ENCODE results near the gene AQP11. TPM values are rescaled to one million over a fixed set of nuclear protein-coding genes. Genes with fewer than 3 reads are reported as not detected.

AQP11 gene
- total and polyA plus RNA-seq, 2 of the 4 experiments (the other 2 are of a cell fraction) = 1.1 TPM

DNA sequence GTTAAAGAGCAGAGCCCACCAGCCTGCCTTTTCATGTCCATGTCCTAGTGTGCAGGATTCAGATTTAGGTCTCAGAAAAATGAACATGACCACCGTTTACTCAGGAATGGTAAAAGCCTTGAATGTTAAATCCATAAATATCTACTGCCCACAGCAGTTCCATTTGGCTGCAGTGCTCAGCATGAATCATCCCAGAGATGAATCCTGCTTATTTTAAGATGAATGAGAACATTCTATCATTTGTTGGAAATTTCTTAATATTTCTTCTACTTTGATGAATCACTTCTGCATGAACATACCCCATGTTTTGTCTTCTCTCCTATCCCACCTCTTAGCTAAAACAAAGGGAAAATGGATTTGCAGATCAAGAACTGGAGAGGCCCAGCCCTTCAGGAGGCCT, 47.5 kb upstream of the AQP11 start:
- H2BK15ac ChIP-seq (ENCODE audit: low read depth, low read length) = no peak overlapping the region
- in situ Hi-C loops (cut with MboI; ENCODE audit: low sequenced_read_pairs) (no loop called here), dilution Hi-C loops (cut with HindIII; ENCODE audit: low sequenced_read_pairs, unreplicated experiment) (no loop called here), intact Hi-C loops (cut with micrococcal nuclease) (loop anchor here (10.0 kb wide), 1 partner anchor 497 kb away; no protein-coding TSS in a partner anchor)
- no peak overlapping the region for H3K9ac ChIP-seq (ENCODE audit: low read depth, low read length)
- ATAC-seq (ENCODE audit: low read depth) = peak; percentile 91
- TF ChIP-seq MAFK (IDR thresholded peaks at IDR 0.05; ENCODE audit: low read depth, low read length) (no peak), CHD1 (IDR thresholded peaks at IDR 0.05; ENCODE audit: low read depth, low read length) (no peak), SMC3 (IDR thresholded peaks at IDR 0.05; ENCODE audit: low read depth, low read length) (no peak), RCOR1 (IDR thresholded peaks at IDR 0.05; ENCODE audit: insufficient replicate concordance, low read length) (no peak), RFX5 (IDR thresholded peaks at IDR 0.05; ENCODE audit: low read depth, low read length) (no peak), POLR2A (IDR thresholded peaks at IDR 0.05; ENCODE audit: low read depth, low read length) (no peak), BHLHE40 (IDR thresholded peaks at IDR 0.05; ENCODE audit: low read depth, low read length) (no peak), RAD21 (IDR thresholded peaks at IDR 0.05; ENCODE audit: low read length) (no peak)
- TF ChIP-seq, protein P1, sequence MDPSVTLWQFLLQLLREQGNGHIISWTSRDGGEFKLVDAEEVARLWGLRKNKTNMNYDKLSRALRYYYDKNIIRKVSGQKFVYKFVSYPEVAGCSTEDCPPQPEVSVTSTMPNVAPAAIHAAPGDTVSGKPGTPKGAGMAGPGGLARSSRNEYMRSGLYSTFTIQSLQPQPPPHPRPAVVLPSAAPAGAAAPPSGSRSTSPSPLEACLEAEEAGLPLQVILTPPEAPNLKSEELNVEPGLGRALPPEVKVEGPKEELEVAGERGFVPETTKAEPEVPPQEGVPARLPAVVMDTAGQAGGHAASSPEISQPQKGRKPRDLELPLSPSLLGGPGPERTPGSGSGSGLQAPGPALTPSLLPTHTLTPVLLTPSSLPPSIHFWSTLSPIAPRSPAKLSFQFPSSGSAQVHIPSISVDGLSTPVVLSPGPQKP (IDR thresholded peaks at IDR 0.05; ENCODE audit: borderline replicate concordance, low read depth, low read length) = no peak
- no peak overlapping the region for H3K4me3 ChIP-seq (ENCODE audit: insufficient read depth, low read depth, low read length)
- H3K18ac ChIP-seq (ENCODE audit: low read depth, low read length) = no peak overlapping the region
- ChIA-PET POLR2A (ENCODE audit: unreplicated experiment) (interaction anchor here (0.7 kb wide), 1 partner anchor 148 kb away, joined by 22 read pairs; no protein-coding TSS in a partner anchor), CTCF (interaction anchor here (0.6 to 1.8 kb wide), 3 partner anchors 347 to 442 kb away, joined by 3 to 6 read pairs (median 4); partner anchors contain the start of gene MYO7A)
- H3K79me1 ChIP-seq (ENCODE audit: low read depth in 1 of 2, low read length in 2 of 2) = no peaks in the 10 kb centered on the region
- H2BK5ac ChIP-seq (ENCODE audit: low read depth, low read length, poor library complexity, severe bottlenecking) = no peak overlapping the region
- H3K23ac ChIP-seq (ENCODE audit: low read depth, low read length) = no peak overlapping the region
- no peaks in the 10 kb centered on the region for H3K36me3 ChIP-seq (ENCODE audit: control insufficient read depth, insufficient read depth, low read length)
- 0 out of 2 replicates have a peak, but pooled peaks cover 3% of the 10 kb centered on the region for H3K9me1 ChIP-seq (ENCODE audit: insufficient read depth, low read length)
- H4K20me1 ChIP-seq (ENCODE audit: insufficient read depth, low read length) = no peaks in the 10 kb centered on the region
- DNase-seq = peak; percentile 78
- no peaks in the 10 kb centered on the region for H3K27me3 ChIP-seq (ENCODE audit: control insufficient read depth, insufficient read depth, low read length)
- no peak overlapping the region for H4K8ac ChIP-seq (ENCODE audit: low read depth in 2 of 2, low read length in 2 of 2)
- H3K27ac ChIP-seq (ENCODE audit: insufficient read depth, low read length) = no peak overlapping the region
- no peak overlapping the region for H2AFZ ChIP-seq (replicated peaks; ENCODE audit: low read length, poor library complexity)
- no peak overlapping the region for H4K91ac ChIP-seq (ENCODE audit: insufficient read depth, low read depth, low read length)
- H3K4ac ChIP-seq (ENCODE audit: low read depth, low read length) = no peak overlapping the region
- 0 out of 2 replicates have a peak overlapping the region, but pooled peaks have one; percentile 18 for H2AK5ac ChIP-seq (ENCODE audit: low read depth, low read length)
- H3K4me2 ChIP-seq (ENCODE audit: low read depth, low read length) = no peak overlapping the region
- H2AK9ac ChIP-seq (replicated peaks; ENCODE audit: low read depth, low read length, poor library complexity) = no peak overlapping the region
- no peaks in the 10 kb centered on the region for H3K9me3 ChIP-seq (ENCODE audit: control insufficient read depth, insufficient read depth, low read length)
- no peak overlapping the region for H3K56ac ChIP-seq (ENCODE audit: extremely low read depth, insufficient read depth, low read length)
- no peak overlapping the region for H2BK120ac ChIP-seq (ENCODE audit: low read depth, low read length)
- H2BK20ac ChIP-seq (ENCODE audit: low read depth, low read length) = no peak overlapping the region
- H4K5ac ChIP-seq (ENCODE audit: low read depth, low read length) = no peak overlapping the region
- no peak overlapping the region; the same call in 1 of the 2 replicates for H3K14ac ChIP-seq (replicated peaks; ENCODE audit: low read depth, low read length)
- peaks cover 5% of the 10 kb centered on the region for H3K4me1 ChIP-seq (ENCODE audit: control insufficient read depth, insufficient read depth, low read length)
- no TSS peak for BruUV-seq (replicated peaks)
- WGBS, 2 experiments (ENCODE audit: extremely low coverage in 2 of 2, insufficient read length in 1 of 2) = no CpG with 5 or more reads among the region's 1 CpG
